DMS114 treated with DMSO at 0.1 percent for 48 hours (cell line): ENCODE data around the gene FAXDC2.
"Not testable (repeated sequence)": the region's sequence is repeated elsewhere in the genome, so short reads cannot be mapped to it uniquely, and the experiment has no call there.

ENCODE experiments used
- DNase-seq: peaks from one replicate; lab custom pipeline; 2025; ENCODE audit not compliant: unreplicated experiment; lab: John Stamatoyannopoulos, UW

FAXDC2 gene

DNA sequence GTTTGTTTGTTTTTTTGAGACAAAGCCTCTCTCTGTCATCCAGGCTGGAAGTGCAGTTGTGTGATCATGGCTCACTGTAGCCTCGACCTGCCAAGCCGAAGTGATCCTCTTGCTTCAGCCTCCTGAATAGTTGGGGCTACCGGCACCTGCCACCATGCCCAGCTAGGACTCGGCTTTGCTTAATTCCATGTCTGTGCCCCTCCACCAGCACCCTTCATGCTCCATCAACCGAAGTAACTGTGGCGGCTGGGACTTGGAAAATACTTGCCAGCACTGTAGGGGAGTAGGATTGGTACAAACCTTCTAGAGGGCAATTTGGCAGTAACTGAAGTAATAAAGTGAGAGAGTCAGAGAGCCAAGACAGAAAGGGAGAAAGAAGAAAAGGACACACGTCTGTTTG, 19.0 kb downstream of the FAXDC2 start:
- DNase-seq, result no peak

DNA sequence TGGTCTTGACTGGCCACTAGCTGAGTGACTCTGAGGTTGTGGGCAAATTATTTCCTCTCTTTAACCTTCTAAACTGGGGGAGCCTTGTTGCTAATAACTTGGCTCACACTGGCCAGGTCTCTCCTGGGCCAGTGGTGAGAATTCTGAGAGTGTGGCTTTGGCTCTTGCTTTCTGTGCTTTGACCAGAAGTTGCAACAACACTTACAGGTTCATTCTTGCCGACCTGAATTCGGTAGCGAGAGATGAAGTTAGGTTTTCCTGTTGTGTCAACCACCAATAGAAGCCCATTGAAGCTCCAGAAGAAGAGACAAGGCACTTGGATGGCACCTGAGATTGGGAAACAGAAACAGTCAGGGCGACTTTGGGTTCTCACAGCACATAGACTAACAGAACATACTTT, 19.8 kb downstream of the FAXDC2 start:
- DNase-seq, result no peak

DNA sequence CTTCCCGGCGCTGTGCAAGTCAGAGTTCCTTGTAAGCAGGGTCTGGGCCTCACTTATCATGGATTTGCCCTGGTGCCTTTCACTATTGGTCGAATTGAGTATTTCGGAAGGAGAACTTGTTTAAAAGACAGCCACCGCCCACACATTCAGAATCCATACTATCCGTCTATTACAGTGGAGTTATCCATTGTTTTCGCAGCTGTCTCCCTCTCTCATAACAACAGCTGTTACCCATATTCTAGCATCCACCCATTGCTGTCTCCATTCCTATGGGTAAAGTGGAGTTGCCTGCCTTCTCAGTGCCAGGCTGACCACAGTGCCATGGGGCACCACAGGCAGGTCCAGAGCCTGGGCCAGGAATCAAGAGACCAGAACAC, 20.2 kb downstream of the FAXDC2 start:
- no peak for DNase-seq

DNA sequence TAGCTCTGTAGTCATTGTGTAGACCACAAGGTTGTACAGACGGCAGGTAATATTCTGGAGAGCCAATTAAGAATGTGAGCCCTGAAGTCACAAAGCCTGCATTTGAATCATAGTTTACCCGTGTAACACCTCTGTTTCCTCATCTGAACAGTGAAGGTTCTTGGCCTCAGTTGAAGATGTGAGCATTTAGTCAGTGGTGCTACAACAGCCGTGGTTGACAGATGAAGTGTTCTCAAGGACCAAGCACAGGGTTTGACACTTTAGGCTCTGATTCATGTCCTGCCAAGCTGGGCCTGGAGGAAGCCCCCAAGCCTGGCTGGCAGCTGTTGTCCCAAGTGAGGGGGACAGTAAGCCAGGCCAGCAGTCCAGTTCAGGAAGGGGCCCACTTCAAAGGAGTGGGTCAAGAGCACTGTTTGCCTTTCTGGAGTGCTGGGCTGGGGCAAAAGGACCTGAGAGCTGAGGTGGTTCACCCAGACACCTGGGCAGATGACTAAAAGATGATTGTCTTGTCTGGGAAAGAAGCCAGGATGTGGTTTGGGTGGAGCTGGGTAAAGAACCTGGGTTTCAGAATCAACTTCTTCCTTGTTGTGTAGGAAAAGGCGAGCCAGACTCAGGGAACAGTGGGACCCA, 20.7 kb downstream of the FAXDC2 start:
- DNase-seq, result no peak

DNA sequence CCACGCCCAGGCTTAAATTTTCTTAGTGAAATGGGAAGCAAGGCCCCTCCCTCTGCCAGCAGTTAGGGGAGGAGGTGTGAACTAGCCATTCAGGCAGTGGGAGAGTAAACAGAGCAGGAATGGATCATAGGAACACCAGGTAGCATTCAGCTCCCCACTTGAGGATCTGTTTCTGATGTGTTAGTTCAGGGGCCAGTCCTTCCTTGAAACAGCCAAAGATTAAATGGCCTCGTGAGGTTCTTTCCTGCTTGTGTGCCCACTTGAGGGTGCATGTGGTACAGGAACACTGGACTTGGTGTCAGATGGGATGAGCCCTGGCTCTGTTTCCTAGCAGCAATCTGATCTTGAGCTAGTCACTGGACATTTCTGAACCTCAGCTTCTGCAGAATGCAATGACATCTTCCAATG, 21.2 kb downstream of the FAXDC2 start:
- DNase-seq, result no peak

DNA sequence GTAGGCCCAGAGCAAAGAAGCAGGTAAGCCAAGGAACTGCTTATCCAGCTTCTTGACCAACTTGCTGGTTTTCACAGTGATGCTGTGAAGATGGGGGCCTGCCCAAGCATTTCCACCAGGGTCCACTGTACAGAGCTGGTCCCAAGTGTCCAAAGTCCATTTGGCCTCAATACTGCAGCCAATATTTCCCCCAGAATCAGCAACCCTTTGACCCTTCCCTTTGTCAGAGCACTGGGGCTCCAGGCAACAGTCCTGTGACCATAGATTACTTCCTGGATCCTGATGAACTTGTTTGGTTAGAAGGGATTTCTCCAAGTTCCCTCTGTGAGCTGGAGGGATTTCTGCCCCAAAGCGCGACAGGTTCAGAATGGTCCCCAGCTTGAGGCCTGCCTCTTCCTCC, 26.3 kb downstream of the FAXDC2 start:
- DNase-seq, result no peak

DNA sequence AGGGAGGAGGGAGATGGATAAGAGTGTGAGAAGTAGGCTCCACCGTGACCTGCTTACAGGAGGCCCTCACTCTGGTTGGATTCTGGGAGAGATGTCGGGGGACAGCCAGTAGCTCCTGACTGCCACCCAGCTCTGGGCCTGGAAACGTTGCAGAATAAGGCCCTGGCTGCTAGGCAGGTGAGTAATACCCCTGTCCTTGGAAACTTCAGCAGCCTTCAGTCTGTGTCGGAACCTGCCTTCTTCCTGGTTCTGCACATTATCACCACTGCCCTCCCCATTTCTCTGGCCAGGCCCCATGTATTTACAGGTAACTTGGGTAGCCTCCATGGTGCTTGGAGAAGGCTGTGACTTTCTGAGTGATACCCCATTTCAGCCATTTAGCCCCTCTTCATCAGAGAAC, 26.8 kb downstream of the FAXDC2 start:
- DNase-seq, result no peak

DNA sequence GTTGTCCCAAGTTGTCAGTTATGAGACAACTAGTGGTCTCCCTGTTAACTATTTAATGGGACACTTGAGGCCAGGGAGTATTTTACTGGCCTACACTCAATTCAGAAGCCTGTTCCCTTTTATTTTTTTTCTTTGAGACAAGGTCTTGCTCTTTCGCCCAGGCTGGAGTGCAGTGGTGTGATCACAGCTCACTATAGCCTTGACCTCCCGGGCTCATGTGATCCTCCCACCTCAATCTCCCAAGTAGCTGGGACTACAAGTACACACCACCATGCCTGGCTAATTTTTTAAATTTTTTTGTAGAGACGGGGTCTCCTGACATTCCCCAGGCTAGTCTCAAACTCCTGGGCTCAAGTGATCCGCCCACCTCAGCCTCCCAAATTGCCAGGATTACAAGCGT, 27.5 kb downstream of the FAXDC2 start:
- not testable (repeated sequence) for DNase-seq

DNA sequence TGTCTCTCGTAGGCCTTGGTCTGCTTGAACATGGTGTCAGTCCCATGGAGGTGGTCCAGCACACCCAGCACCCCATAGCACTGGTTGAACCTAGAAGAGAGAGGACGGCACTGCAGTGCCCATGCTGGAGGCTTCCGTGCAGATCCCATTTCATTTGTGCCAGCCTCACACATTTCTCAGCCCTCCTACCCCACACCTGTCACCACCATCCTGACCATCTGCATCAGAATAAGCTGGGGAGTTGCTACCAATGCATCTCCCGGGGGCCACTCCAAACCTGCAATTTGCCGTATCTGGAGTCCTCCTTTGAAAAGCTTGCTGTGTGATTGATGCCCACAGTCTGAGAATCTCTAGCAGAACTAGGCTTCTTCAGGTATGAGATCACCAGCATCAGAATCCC, 30.0 kb downstream of the FAXDC2 start:
- no peak for DNase-seq

DNA sequence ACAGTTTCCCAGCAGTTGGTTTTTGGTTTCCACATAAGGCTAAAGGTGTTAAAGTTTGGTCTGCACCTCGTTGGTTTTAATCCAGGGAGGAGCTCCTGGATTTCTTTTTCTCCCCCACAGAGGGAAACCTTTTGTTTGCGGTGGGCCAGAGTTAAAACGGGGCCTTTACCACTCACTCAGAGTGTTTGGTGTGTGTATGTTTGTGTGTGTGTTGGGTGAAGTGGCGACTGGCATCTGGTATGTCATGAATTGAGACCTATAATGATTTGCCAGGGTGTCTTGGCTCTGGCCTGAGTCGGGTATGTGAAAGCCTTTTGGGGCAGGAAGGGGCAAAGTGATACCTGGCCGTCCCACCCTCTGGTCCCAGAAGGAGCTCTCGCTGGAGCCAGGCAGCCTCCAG, 30.9 kb downstream of the FAXDC2 start:
- DNase-seq, result no peak

DNA sequence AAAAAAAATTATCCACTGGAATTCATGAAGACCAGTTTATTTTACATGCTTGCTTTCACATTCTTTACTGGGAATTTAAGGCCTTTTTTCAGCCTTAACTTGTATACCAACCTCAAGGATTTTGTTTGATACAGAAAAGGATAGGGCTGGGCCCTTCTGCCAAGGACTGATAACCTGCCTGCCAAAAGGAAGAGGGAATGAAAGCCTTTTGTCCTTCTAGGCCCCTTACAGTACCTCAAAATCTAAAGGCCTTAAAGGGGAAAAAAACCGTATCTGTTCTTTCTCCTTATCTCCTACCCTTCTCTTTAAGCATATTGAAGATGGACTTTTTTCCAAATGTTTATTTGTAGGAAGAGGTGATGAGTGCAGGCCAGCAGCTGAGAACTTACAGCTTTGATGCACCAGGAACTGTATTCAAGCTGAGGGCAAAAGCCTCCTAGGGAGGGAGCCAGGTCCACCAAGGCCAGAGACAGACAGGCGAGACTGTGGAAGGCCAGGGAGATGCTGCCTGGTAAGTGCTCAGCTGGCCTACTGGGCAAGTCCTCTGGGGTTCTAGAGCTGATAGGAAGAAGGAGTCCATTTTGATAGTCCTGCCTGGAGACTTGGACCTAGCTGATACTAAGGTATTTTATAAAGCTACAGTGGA, 31.8 kb downstream of the FAXDC2 start:
- no peak for DNase-seq

DNA sequence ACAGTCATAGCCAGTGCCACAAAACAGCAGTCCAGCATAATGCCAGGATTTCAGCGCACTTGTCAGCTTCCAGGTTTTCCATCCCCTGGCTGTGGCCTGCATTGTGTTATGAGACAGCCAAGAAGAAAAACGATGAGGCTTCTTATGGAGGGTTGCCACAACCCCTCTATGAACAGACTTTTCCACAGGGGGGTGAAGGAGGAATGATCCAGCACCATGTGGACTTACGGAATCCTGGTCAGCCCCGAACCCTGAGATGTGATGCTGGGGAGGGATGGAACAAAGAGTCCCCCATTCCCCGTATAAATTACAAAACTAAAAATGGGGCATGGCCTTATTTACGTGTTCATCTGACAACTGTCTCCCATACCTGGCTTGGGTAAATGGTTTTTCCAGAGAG, 32.6 kb downstream of the FAXDC2 start:
- DNase-seq, result no peak

DNA sequence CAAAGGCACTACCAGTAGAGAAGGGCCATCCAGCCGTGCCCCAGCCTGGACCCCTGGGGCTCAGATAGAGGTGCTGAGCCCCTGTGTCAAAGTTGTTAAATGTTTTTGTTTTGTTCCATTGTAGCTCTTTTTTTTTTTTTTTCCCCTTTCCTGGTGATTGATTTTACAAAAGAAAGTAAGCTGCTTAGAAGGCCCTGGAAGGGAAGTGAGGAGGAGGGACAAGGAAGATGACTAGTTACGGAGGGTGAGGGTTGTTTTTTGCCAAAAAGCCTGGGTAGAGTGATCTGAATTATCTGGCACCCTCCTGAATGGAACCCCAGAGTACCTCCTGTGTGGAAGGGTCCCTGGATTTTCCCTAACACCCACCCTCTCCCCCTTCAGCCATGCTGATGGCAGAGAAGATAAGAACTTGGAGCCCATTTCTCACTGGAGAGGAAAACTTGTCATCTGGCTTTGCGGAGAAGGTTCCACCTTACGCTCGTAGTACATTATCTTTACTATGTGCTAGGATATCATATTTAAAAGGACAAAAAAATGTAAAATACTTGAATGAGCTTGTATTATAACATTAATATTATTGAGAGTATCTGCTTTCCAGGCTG, 33.4 kb downstream of the FAXDC2 start:
- DNase-seq, result no peak

DNA sequence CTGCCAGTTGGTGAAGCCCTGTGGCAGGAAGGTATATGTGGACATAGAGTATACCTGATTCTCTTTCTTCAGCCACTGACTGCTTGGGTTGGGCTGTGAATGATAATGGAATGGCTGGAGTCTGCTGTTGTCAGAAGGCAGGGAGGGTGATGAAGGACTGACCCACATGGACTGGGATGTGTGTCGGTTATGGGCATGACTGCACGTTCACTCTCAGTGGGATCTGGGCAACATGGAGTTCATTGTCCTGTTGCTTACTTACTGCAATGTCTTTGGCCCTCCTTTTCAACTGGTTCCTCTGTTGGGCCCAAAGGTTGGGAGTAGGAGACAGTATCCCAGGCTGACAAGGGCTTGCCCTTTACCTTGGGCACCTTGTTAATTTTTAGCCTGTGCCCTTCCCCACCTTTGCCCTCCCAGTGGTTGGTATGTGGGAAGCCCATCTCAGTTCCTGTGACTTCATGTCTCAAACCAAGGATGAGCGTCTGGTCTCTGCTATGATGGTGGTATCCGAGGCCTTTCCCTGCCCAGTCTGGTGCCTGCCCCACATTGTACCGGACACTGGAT, 34.6 kb downstream of the FAXDC2 start:
- DNase-seq, result no peak

DNA sequence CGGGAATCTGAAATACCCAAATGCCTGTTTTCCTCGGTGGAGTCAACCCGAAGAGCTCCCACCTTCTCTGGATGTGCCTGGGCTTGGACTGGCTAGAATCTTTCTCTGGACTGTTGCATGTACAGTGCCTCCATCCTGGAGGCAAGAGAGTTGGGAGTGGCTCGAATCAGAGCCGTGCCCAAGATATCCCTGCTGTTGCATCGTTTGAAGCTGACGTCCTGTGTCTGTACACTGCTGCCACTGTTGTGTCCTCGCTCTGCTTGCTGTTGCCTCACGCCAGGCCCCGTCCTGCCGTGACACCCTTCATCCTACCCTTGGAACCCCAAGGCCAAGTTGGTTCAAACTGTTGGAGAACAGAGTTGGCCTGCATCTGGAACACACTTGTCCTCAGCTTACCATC, 35.4 kb downstream of the FAXDC2 start:
- DNase-seq, result no peak

DNA sequence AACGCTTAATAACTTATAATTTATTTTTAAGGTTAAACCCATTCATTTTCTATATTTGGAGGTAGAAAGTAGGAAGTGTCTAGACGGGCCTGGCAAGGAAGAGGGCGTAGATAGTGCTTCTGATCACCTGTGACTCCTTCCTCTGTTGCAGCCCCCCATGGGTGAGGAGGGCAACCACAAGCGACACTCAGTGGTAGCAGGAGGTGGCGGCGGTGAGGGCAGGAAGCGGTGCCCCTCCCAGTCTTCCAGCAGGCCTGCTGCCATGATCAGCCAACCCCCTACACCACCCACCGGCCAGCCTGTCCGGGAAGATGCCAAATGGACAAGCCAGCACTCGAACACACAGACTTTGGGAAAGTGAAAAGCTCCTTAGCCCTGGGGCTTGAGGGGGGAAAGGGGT, 36.7 kb downstream of the FAXDC2 start:
- DNase-seq, result no peak

DNA sequence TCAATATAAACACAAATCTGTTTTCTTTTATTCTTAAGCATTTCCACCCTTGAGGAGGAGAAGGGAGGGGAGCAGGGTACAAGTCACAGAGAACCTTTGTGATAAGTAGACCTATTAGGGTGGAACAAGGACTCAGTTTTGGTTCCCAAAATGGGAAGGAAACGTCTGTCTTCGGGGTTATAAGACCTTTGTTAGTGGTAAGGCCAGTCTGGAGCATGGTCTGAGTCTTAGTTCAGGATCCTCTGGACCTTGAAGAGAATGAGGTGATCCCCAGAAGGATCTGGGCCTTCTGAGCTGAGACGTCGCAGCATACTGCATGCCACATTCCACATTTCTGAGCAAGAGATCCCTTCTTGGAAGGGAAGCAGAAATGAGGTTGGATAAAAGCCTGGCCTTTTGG, 37.2 kb downstream of the FAXDC2 start:
- DNase-seq, result no peak

DNA sequence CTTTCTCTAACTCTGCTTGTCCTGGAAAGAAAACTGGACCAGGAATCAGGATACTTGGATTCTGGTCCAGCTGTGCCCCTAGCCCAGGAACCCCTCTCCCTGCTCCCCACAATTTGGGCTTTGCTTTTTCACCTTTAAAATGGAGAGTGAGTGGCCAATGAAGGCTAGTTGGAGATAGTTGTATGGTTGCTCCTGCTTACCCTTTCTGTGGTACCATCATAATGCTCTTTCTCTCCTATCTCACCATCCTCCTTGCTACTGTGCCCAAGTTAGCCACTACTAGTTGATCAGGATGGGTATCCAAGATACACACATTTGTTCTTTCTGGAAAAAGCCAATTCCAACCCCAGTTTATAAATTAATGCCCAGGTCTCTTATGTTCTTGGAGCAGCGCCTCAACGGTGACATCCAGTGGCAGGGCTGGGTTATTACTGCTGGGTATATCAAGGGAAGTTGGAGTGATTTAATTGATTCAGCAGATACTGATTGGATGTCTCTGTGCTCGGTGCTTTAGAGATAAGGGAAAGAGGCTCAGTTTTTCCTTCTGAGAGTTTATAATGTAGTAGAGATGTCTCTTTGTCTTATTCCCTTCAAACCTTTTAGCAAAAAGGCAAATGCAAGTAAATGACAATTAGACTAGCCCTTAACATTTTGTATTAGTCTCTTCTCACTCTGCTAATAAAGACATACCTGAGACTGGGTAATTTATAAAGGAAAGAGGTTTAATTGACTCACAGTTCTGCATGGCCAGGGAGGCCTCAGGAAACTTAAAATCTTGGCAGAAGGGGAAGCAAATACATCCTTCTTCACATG, 38.5 kb downstream of the FAXDC2 start:
- DNase-seq, result peak; percentile 59

DNA sequence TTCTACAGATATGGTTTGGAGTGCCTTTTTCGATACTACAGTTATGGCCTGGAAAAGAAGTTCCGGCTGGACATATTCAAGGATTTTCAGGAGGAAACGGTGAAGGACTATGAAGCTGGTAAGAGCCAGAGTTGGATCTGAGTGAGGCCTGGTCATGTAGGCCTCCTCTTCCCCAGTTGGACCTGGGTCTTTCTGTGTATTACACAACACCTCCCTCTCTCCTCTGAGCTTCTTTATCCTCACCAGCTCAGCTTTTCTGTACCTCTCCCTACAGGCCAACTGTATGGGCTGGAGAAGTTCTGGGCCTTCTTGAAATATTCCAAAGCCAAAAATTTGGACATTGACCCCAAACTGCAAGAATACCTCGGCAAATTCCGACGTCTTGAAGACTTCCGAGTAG, 39.2 kb downstream of the FAXDC2 start:
- no peak for DNase-seq

DNA sequence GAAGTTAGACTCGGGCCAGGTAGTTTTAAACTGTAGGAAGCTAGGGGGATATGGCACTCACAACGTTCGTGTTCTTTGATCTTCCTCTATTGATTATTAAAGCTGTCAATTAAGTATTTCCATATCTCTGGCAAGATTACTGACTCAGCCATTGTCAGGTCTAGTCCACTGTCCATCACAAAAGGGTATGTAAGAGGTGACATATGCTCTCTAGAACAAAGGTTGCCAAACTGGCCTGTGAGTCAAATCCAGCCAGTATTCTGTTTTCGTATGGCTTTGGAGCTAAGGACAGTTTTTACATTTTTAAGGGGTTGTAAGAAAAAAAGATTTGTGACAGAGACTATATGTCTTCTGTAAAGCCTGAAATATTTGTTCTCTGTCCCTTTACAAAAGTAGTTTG, 44.2 kb downstream of the FAXDC2 start:
- no peak for DNase-seq

DNA sequence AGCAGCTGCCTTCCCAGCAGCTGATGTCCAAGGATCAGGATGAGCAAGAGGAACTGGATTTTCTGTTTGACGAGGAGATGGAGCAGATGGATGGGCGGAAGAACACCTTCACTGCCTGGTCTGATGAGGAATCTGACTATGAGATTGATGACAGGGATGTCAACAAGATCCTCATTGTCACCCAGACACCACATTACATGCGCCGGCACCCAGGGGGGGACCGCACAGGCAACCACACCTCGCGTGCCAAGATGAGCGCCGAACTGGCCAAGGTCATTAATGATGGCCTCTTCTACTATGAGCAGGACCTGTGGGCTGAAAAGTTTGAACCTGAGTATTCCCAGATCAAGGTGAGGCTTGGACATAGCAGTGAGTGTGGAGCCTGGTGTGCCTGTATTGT, 48.4 kb downstream of the FAXDC2 start:
- no peak for DNase-seq

DNA sequence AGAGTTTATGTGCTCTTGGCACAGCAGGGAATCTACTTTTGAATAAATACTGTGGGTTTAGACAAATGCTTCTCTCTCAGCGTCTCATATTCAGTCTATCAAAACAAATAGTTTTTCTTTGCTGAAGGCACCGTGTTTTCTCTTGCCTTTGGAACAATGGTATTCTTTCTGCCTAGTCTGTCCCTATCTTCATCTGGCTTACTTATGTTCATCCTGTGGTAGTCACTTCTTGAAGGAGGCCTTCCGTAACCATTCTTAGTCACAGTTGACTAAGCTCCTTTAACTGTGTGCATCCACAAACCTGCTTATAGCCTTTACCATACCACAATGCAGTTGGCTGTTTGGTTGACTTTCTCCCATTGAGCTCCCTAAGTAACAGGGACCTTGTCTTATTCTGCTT, 49.3 kb downstream of the FAXDC2 start:
- DNase-seq, result no peak
